DMS114 treated with DMSO at 0.1 percent for 48 hours (cell line): ENCODE data around the gene ATG9A.
"Not testable (repeated sequence)": the region's sequence is repeated elsewhere in the genome, so short reads cannot be mapped to it uniquely, and the experiment has no call there.

Experiments
- DNase-seq: peaks from one replicate; lab custom pipeline; 2025; ENCODE audit not compliant: unreplicated experiment; lab: John Stamatoyannopoulos, UW

ATG9A gene

DNA sequence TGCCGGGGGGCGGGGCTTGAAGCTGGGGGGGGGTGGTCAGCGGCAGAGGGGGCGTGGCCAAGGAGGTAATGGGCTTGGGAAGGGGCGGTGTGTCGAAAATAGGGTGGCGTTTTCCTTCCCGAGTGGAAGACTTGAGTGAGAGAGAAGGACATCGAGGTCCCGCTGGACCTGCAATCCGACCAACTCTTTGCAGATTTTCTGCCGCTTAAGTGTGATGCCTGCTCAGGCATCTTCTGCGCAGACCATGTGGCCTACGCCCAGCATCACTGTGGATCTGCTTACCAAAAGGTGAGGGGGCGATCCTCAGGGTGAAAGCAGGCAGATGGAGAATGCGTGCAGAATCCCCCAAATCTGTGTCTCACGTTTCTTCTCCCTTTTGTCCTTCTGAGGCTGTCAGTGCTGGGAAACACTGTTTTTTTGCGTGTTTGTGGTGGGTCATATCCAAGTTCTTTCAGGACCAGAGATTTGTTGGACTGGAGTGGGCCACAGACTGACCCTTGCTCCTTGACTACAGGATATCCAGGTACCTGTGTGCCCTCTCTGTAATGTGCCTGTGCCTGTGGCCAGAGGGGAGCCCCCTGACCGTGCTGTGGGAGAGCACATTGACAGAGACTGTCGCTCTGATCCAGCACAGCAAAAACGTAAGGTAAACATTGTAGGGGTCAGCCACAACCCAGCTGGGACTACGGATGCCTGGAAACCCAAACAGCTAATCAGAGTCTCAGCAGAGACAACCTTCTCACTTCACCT lies 22.1 kb downstream of the ATG9A start:
- DNase-seq = no peak

DNA sequence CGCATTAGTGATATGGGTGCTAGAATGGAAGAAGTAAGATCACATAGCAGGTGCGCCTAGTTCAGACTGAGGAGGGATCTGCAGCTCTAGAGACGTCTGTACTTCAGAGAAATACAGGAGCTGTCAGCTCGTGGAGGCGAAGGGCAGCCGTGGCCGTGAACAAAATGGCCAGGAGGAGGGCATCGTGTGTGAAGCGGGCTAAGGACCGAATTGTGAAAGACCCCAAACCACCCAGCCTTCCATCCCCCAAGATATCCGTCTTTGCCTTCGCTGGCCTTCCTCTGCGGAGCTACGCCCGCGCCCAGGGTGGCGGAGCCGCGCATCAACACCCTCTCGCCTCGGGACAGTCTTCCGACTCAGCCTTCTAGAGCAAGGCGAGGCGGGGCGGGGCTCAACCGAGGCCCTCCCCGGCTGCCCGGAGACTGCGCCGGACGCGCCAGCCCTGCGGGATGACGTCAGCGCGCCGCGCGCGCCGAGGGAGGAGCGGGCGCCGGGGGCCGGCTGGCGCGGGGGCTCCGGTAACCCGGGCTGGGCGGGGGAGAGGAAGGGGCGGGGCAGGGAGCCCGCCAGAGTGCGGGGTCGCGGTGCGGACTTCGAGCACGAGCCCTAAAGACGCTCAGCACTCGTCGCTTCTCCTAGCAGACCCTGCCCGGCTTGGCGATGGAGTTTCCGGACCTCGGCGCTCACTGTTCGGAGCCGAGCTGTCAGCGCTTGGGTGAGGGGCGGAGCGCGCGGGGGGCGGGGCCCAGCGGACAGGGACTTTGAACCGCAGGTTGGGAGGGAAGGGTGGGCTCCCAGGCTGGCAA lies 22.9 kb downstream of the ATG9A start, which contains the start of gene ZFAND2B:
ZFAND2B (plus strand) TSS at position 455 of the 806 bp plus-strand sequence; CDS start at position 661, 206 bp downstream.
- peak; percentile 82 for DNase-seq

DNA sequence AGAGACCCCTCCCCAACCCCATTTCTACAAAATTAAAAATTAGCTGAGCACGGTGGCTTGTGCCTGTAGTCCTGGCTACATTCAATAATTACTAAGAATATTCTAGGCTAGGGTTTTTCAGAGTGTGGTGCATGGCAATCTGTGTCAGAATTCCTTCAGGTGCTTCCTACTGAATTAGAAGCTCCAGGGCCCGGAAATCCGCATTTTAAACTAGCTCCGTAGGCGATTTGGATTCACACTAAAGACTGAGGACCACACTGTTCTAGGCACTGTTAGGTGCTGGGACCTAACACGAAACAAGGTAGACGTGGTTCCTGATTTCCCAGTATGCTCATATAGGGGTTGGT lies 23.5 kb downstream of the ATG9A start:
- no peak for DNase-seq

DNA sequence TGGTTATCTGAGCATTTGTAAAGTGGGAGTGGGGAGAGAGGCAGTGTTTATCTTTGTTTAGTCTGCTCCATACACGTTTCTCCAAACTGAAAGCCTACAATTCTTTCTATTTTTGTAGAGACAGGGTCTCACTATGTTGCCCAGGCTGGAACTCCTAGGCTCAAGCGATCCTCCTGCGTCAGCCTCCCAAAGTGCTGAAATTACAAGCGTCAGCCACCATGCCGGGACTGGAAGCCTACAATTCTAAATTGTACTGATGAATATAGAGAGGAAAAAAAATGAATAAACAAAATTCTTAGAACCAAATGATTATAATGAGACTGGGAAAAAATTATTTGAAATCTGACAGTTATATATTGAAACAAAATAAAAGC lies 24.3 kb downstream of the ATG9A start:
- no peak for DNase-seq

DNA sequence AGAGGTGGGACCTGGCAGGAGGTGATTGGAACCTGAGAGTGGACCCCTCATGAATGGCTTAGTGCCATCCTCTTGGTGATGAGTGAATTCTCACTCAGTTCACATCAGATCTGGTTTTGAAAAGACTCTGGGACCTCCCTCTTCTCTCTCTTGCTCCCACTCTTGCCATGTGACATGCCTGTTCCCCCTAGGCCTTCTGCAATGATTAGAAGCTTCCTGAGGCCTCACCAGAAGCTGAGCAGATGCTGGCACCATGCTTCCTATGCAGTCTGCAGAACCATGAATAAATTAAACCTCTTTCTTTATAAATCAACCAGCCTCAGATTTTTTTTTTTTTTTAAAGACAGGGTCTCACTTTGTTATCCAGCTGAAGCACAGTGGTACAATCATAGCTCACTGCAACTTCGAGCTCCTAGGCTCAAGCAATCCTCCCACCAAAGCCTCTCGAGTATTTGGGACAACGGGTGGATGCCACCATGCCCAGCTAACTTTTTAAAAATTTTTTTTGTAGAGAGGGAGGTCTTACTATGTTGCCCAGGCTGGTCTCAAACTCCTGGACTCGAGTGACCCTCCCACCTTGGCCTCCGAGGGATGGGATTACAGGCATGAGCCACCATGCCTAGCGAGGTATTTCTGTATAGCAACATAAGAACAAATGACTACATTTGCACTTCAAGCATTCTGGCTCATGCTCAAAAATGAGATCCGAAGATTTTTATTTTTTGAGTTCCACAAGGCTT lies 24.8 kb downstream of the ATG9A start:
- DNase-seq = no peak

DNA sequence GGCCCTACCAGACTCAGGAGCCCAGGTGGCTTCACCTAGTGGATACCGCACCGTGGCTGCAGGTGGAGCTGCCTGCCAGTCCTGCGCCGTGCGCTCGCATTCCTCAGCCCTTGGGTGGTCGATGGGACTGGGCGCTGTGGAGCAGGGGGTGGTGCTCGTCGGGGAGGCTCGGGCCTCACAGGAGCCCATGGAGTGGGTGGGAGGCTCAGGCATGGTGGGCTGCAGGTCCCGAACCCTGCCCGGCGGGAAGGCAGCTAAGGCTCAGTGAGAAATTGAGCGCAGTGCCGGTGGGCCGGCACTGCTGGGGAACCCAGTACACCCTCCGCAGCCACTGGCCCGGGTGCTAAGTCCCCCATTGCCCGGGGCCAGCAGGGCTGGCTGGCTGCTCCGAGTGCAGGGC lies 28.1 kb downstream of the ATG9A start:
- DNase-seq = not testable (repeated sequence)

DNA sequence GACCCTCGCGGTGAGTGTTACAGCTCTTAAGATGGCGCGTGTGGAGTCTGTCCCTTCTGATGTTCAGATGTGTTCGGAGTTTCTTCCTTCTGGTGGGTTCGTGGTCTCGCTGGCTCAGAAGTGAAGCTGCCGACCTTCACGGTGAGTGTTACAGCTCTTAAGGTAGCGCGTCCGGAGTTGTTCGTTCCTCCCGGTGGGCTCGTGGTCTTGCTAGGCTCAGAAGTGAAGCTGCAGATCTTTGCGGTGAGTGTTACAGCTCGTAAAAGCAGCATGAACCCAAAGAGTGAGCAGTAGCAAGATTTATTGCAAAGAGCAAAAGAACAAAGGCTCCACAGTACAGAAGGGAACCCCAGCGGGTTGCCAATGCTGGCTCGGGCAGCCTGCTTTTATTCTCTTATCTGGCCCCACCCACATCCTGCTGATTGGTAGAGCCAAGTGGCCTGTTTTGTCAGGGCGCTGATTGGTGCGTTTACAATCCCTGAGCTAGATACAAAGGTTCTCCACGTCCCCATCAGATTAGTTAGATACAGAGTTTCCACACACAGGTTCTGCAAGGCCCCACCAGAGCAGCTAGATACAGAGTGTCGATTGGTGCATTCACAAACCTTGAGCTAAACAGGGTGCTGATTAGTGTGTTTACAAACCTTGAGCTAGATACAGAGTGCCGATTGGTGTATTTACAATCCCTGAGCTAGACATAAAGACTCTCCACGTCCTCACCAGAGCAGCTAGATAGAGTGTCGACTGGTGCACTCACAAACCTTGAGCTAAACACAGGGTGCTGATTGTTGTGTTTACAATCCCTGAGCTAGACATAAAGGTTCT lies 28.7 kb downstream of the ATG9A start:
- not testable (repeated sequence) for DNase-seq

DNA sequence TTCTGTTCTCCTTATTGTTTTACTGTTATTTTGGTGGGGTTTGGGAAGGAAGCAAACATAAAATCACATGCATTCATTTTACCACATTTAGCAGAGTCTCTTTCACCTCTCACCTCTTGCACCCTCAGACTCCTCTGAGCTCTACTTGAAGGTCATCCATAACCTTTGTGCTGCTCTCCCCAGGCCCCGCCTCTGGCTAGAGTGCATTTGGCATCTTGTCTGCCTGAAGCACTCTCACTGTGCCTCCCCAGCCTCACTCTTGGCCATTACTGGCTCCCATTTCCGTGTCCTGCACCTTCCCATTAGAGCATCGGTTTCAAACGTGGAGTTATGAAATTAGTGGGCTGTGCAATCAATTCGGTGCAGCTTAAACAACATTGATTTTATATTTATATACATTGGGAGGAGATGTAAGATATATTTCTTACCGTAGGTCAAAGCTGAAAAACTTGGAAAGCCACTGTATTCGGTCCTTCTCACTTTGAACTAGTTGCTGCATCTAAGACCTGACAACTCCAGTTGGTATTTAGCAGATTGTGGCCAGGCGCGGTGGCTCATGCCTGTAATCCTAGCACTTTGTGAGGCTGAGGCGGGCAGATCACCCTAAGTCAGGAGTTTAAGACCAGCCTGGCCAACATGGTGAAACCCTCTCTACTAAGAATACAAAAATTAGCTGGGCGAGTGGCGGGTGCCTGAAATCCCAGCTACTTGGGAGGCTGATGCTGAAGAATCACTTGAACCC lies 29.8 kb downstream of the ATG9A start:
- no peak for DNase-seq

DNA sequence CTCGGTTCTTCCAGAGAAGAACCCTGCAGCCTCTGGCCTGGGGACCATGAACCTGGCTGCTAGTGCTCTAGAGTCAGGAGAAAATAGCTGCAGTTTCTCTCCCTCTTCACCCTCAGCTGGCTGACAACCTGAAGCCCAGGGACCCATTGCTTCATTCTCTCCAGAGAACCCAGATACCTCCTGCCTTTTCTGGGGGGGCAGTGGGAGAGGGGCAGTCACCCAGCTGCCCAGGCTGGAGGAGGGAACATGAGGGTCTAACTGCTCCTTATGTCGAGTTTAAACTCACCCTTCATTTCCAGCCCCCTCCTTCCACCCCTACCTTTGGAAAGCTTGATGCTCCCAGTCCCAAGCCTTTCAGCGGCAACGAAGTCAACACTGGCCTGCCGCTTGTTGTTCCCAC lies 30.5 kb downstream of the ATG9A start:
- no peak for DNase-seq

DNA sequence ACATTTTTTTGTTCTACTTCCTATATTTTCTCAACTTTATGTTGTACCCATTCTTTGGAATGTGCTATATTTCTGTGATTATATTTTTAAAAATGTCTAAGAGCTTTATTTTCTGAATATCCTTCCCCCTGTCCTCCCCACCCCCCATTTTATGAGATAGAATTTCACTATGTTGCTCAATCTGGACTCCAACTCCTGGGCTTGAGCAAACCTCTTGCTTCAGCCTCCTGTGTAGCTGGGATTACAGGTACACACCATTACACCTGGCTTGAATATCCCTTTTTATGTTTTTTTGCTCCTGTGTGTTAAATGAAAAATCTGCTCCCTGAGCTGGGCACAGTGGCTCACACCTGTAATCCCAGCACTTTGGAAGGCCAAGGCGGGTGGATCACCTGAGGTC lies 32.0 kb downstream of the ATG9A start:
- no peak for DNase-seq

DNA sequence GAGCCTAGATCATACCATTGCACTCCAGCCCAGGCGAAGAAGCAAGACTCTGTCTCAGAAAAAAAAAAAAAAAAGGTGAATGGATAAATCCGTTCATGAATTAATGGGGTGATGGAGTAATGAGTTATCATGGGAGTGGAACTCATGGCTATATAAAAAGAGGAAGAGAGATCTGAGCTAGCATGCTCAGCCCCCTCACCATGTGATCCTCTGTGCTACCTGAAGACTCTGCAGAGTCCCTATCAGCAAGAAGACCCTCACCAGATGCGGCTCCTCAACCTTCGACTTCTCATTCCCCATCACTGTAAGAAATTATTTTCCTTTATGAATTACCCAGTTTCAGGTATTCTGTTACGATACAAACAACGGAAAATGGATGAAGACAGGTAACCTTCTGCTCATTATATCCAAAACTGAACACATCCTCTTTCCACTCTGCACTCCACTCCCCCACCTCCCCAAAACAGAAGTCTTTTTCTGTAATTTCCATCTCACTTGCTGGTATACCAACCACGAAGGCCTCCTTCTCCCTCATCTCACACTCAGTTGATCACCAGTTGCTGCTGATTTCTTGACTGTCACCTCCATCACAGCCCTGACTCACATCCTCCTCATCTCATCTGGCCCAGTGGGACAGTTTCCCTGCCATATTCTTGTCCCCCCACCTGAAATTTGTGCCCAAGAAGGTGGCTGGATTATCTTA lies 42.5 kb downstream of the ATG9A start:
- DNase-seq = no peak

DNA sequence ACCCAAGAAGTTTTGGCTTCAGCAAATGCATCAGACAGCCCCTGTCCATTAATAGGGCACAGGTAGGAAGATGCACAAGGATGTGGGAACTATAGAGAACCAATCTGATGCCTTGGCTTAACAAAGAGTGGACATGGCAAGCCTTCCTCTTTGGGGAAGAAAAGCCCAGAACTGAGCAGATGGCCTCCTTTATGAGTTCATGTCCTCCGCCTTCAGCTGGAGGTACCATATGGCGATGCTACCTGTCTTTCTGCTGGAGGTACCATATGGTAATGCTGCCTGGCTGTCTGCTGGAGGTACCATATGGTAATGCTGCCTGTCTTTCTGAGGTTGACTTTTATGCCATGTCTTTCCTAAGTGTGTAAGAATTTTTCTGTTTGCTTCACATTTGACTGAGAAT lies 45.3 kb downstream of the ATG9A start:
- DNase-seq = no peak

DNA sequence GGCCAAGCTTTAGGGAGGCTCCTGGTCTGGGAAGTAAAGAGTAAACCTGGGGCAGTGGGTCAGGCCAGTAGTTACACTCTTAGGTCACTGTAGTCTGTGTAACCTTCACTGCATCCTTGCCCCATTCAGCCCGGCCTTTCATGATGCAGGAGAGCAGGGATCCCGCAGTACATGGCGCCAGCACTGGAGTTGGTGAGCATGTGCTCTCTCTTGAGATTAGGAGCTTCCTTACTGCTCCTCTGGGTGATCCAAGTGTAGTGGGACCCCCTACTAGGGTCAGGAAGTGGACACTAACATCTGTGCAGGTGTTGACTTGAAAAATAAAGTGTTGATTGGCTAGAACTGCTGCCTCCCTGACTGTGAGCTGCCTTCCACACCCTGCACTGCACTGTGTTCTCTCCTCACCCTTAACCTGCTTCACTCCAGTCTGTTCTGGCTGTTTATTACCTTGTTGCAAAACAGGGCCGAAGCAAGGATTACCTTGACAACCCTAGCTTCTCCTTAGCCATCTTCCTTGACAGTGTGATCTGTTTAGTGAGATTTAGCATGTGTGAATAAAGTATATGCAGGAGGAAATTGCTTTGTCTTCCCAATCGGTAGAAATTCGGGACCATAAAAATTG lies 46.2 kb downstream of the ATG9A start:
- no peak for DNase-seq

DNA sequence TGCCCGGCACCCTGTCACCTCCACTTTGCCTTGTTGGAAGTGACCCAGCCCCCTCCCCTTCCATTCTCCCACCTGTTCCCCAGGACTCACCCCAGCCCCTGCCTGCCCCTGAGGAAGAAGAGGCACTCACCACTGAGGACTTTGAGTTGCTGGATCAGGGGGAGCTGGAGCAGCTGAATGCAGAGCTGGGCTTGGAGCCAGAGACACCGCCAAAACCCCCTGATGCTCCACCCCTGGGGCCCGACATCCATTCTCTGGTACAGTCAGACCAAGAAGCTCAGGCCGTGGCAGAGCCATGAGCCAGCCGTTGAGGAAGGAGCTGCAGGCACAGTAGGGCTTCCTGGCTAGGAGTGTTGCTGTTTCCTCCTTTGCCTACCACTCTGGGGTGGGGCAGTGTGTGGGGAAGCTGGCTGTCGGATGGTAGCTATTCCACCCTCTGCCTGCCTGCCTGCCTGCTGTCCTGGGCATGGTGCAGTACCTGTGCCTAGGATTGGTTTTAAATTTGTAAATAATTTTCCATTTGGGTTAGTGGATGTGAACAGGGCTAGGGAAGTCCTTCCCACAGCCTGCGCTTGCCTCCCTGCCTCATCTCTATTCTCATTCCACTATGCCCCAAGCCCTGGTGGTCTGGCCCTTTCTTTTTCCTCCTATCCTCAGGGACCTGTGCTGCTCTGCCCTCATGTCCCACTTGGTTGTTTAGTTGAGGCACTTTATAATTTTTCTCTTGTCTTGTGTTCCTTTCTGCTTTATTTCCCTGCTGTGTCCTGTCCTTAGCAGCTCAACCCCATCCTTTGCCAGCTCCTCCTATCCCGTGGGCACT lies 46.9 kb downstream of the ATG9A start:
- DNase-seq = no peak

DNA sequence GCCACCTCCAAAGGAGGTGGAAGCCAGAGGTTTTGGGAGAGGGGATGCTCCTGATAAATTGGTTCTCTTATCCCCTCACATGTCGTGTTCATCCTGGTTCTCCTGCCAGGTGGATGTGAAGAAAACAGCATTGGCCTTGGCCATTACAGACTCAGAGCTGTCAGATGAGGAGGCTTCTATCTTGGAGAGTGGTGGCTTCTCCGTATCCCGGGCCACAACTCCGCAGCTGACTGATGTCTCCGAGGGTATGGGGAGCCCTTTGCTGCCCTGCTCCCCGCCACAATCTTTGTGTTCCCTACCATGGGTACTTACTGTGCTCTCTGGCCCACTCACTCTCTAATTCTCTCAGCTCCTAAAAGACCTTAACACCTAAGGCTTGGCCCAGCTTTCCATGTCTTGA lies 47.9 kb downstream of the ATG9A start:
- DNase-seq = no peak

DNA sequence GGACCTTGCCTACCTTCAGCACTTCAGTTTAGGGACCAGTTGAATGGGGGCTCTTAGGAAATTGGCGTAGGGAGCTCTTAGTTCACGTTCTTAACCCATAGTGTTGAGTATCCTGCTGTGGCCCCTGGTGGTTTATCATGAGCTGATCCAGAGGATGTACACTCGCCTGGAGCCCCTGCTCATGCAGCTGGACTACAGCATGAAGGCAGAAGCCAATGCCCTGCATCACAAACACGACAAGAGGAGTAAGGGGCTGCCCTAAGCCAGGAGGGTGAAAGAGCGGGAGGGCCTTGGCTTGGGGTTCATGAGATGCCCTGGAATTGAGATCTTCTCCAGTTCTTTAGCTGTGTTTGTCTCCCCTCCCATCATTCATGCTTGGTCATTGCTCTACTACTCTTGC lies 48.5 kb downstream of the ATG9A start:
- no peak for DNase-seq

DNA sequence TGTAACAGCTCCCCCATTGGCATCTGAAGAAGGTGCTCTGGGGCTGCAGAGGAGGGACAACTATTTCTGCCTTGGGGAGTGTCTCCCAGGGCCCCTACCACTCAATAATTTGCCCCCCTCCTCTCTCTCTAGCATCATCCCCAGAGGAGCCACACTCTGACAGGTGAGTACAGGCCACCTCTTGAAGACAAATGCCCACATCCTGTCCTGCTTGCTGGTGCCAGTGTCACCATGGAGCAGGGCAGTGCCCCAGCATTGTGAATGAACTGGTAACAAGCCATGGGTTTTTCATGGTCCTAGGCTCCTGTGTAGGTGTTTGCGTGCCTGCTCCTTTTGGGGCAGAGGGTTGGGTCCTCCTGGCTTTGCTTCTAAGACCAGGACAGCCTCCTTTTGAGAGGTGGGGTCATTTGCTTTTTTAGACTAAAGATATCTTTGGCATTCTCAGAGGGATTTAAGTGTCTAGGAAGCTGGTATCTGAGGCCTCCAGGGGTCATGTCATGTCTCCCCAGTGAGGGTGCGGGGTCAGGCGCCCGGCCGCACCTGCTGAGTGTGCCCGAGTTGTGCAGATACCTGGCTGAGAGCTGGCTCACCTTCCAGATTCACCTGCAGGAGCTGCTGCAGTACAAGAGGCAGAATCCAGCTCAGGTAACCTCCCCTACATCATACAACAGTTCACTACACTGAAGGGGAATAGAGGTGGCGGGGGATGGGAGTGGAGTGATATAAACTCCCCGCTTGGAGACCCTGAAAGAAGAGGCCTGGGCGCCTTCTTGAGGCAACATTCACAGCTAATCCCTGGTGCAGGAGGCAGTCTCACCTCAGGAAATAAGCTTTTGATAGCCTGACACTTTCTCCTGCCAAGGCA lies 49.6 kb downstream of the ATG9A start:
- DNase-seq = no peak
